LNCaP clone FGC (cell line): ENCODE measurements around the gene NAALADL2.

Experiments used
- DNase-seq: peaks from one replicate; pipeline ENCODE4 v3.0.0-alpha.2; 2011; ENCODE audit warnings: low read depth
- H3K4me3 ChIP-seq: 2 replicates; pipeline ENCODE4 v1.5.1; 2011; ENCODE audit warnings: mild to moderate bottlenecking, low read depth, low read length, control low read depth
- TF ChIP-seq, protein P1 (sequence below): IDR thresholded peaks from 2 replicates; pipeline ENCODE4 v1.5.1; 2012; ENCODE audit warnings: mild to moderate bottlenecking; ENCODE audit not compliant: control insufficient read depth, insufficient read depth; ENCODE audit errors: extremely low read depth

NAALADL2 gene

GRCh38 chr3:175692256-175692655, 833.1 kb downstream of the NAALADL2 start:
- no peak overlapping the region for H3K4me3 ChIP-seq
- TF ChIP-seq, protein P1, sequence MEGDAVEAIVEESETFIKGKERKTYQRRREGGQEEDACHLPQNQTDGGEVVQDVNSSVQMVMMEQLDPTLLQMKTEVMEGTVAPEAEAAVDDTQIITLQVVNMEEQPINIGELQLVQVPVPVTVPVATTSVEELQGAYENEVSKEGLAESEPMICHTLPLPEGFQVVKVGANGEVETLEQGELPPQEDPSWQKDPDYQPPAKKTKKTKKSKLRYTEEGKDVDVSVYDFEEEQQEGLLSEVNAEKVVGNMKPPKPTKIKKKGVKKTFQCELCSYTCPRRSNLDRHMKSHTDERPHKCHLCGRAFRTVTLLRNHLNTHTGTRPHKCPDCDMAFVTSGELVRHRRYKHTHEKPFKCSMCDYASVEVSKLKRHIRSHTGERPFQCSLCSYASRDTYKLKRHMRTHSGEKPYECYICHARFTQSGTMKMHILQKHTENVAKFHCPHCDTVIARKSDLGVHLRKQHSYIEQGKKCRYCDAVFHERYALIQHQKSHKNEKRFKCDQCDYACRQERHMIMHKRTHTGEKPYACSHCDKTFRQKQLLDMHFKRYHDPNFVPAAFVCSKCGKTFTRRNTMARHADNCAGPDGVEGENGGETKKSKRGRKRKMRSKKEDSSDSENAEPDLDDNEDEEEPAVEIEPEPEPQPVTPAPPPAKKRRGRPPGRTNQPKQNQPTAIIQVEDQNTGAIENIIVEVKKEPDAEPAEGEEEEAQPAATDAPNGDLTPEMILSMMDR: no peak
- DNase-seq: no peak

- DNase-seq: no peak
- TF ChIP-seq, protein P1: no peak
- no peak overlapping the region for H3K4me3 ChIP-seq
These were observed 836.1 kb downstream of the NAALADL2 start for GRCh38 chr3:175695251-175695650.

- no peak for DNase-seq
- no peak overlapping the region for H3K4me3 ChIP-seq
- TF ChIP-seq, protein P1: no peak
These were observed 843.8 kb downstream of the NAALADL2 start for GRCh38 chr3:175702956-175703355.

DNA sequence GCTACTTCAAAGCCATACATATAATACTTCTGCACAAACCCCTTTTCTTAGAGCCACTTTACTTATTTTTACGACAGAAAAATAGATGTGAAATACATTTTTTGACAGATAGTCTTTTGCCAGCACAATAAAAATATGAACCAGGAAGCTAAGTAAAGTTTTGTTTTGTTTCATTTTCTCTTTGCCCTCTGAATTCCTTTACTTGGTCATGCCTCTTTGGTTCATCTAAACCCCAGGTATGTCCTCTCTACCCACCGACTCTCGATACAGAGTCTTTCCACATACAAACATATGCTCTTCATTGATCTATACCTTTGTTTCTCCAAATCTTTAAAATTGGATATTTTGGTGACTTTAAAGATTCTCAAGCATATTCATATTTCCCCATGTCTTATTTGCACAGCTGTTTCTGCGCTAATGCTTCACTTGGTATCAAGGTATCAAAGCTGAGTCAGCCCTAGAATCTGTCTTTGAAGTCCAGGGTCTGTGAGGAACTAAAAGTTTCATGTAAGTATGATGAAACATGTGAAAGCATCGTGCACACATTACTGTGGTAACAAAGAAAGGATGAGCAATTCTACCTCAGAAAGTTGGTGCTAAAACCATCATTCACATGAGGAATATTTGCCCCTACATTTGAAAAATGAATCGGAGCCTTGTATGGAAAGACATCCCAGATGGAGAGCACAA, 845.4 kb downstream of the NAALADL2 start:
- H3K4me3 ChIP-seq: no peak overlapping the region
- DNase-seq: no peak
- TF ChIP-seq, protein P1: no peak

GRCh38 chr3:175713268-175713667, 854.1 kb downstream of the NAALADL2 start:
- H3K4me3 ChIP-seq: no peak overlapping the region
- TF ChIP-seq, protein P1: no peak
- no peak for DNase-seq

GRCh38 chr3:175716446-175716845, 857.3 kb downstream of the NAALADL2 start:
- no peak overlapping the region for H3K4me3 ChIP-seq
- DNase-seq: no peak

More at GRCh38 chr3:175716446-175716845, 857.3 kb downstream of the NAALADL2 start:
- TF ChIP-seq, protein P1: no peak
